HL-60 (cell line): ENCODE results near the gene GPR157.
A peak's percentile ranks its signal among the peaks of the same experiment; 100 is the strongest.

Experiments used
- DNase-seq, 2 experiments: peaks; one replicate each; pipeline ENCODE4 v3.0.0-alpha.2; 2010 to 2020; ENCODE audit warnings: low read depth in 1 of 2, low spot score in 1 of 2
- H3K27ac ChIP-seq: fragments of 250-450 bp; sonication (Bioruptor Pico); replicated peaks from 2 replicates; pipeline ENCODE4 v1.5.1; 2020; ENCODE audit warnings: mild to moderate bottlenecking, moderate library complexity
- H3K27me3 ChIP-seq: fragments of 250-450 bp; sonication (Bioruptor Pico); 2 replicates; pipeline ENCODE4 v1.5.1; 2021; ENCODE audit warnings: mild to moderate bottlenecking, moderate library complexity; ENCODE audit not compliant: insufficient read depth, poor library complexity, severe bottlenecking
- H3K4me3 ChIP-seq: replicated peaks from 2 replicates; pipeline ENCODE4 v1.5.1; 2011; ENCODE audit warnings: mild to moderate bottlenecking, control low read depth, low read length; ENCODE audit not compliant: insufficient read depth
- CTCF ChIP-seq: IDR thresholded peaks from one replicate; pipeline ENCODE4 v1.5.1; 2011; ENCODE audit warnings: low read length, control low read depth, inconsistent platforms; ENCODE audit not compliant: insufficient read depth
- GABPA ChIP-seq: IDR thresholded peaks from 2 replicates; pipeline ENCODE4 v1.6.1; 2012; ENCODE audit warnings: low read depth
- POLR2AphosphoS5 ChIP-seq: IDR thresholded peaks from 2 replicates; pipeline ENCODE4 v1.6.1; 2012; ENCODE audit warnings: low read depth
- REST ChIP-seq: IDR thresholded peaks from 2 replicates; pipeline ENCODE4 v1.6.1; 2012; ENCODE audit warnings: low read depth; ENCODE audit not compliant: insufficient replicate concordance
- SPI1 ChIP-seq: IDR thresholded peaks from 2 replicates; pipeline ENCODE4 v1.6.1; 2012; ENCODE audit warnings: low read depth, mild to moderate bottlenecking, borderline replicate concordance

Gene GPR157

GRCh38 chr1:9087411-9088125, 41.3 kb downstream of the GPR157 start:
- TF ChIP-seq GABPA = no peak
- TF ChIP-seq CTCF = no peak
- TF ChIP-seq POLR2AphosphoS5 = no peak
- TF ChIP-seq REST = no peak
- no peak for TF ChIP-seq SPI1
- H3K27me3 ChIP-seq = no peaks in the 10 kb centered on the region

GRCh38 chr1:9086796-9087195, 42.1 kb downstream of the GPR157 start:
- no peaks in the 10 kb centered on the region for H3K27me3 ChIP-seq
- H3K27ac ChIP-seq = no peak overlapping the region
- DNase-seq = no peak
- H3K4me3 ChIP-seq = no peak overlapping the region
- no peak for TF ChIP-seq POLR2AphosphoS5
- no peak for TF ChIP-seq CTCF
- no peak for TF ChIP-seq SPI1
- no peak for TF ChIP-seq REST
- TF ChIP-seq GABPA = no peak

More at GRCh38 chr1:9087411-9088125, 41.3 kb downstream of the GPR157 start:
- Histone ChIP-seq H3K27ac (no peak overlapping the region), H3K4me3 (no peak overlapping the region)
- DNase-seq = no peak

GRCh38 chr1:9086045-9086444, 42.9 kb downstream of the GPR157 start:
- Histone ChIP-seq H3K27me3 (no peaks in the 10 kb centered on the region), H3K27ac (peak overlapping the region; percentile 57; the same call in 1 of the 2 replicates), H3K4me3 (no peak overlapping the region)
- no peak for TF ChIP-seq POLR2AphosphoS5
- DNase-seq = no peak

GRCh38 chr1:9085306-9085940, 43.5 kb downstream of the GPR157 start:
- H3K27ac ChIP-seq = peak overlapping the region; percentile 57
- TF ChIP-seq REST (no peak), CTCF (no peak), GABPA (no peak), SPI1 (no peak), POLR2AphosphoS5 (no peak)

More at GRCh38 chr1:9085306-9085940, 43.5 kb downstream of the GPR157 start:
- DNase-seq = peak in 1 of 2 experiments; percentile 21
- no peaks in the 10 kb centered on the region for H3K27me3 ChIP-seq
- no peak overlapping the region for H3K4me3 ChIP-seq
